ENCODE results near the gene AMFR.

Gene AMFR

DNA sequence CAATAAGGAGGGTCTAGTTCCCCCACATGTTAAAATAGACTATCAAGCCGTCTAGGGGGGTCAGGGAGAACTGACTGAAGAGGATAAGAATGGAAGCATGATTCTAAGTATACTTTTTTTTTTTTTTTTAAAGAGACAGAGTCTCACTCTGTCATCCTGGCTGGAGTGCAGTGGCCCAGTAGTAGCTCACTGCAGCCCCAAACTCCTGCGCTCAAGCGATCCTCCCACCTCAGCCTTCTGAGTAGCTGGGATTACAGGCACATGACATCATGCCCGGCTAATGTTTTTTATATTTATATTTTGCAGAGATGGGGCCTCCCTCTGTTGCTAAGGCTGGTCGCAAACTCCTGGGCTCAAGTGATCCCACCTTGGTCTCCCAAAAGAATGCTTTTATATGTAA is 14.2 kb downstream of the AMFR start:
- H3K4me3 ChIP-seq (ENCODE audit: low read depth, low read length), result no peak overlapping the region
- TF ChIP-seq, protein P1, sequence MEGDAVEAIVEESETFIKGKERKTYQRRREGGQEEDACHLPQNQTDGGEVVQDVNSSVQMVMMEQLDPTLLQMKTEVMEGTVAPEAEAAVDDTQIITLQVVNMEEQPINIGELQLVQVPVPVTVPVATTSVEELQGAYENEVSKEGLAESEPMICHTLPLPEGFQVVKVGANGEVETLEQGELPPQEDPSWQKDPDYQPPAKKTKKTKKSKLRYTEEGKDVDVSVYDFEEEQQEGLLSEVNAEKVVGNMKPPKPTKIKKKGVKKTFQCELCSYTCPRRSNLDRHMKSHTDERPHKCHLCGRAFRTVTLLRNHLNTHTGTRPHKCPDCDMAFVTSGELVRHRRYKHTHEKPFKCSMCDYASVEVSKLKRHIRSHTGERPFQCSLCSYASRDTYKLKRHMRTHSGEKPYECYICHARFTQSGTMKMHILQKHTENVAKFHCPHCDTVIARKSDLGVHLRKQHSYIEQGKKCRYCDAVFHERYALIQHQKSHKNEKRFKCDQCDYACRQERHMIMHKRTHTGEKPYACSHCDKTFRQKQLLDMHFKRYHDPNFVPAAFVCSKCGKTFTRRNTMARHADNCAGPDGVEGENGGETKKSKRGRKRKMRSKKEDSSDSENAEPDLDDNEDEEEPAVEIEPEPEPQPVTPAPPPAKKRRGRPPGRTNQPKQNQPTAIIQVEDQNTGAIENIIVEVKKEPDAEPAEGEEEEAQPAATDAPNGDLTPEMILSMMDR (IDR thresholded peaks at IDR 0.05; ENCODE audit: control insufficient read depth, extremely low read depth, insufficient read depth), result no peak
- DNase-seq (ENCODE audit: low read depth), result no peak

DNA sequence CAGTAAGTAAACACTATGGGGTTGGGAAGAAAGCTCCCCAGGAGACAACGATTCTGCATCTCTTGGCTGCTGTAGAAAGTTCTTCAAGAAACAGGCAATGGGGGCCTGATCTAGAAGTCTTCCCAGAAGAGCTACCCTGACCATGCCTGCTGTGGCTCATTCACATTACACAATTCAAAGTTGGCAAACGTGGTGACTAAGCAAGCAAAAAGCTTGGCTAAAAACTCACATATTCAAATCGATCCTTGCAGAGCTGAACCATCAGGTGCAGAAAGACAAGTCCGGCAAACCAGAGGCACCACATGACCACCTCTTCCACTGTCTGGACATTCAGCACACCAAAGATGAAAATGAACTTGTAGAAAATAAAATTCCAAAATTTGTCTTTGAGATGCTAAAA is 16.1 kb downstream of the AMFR start:
- TF ChIP-seq, protein P1 (IDR thresholded peaks at IDR 0.05; ENCODE audit: control insufficient read depth, extremely low read depth, insufficient read depth), result no peak
- DNase-seq (ENCODE audit: low read depth), result peak; percentile 65
- H3K4me3 ChIP-seq (ENCODE audit: low read depth, low read length), result no peak overlapping the region

DNA sequence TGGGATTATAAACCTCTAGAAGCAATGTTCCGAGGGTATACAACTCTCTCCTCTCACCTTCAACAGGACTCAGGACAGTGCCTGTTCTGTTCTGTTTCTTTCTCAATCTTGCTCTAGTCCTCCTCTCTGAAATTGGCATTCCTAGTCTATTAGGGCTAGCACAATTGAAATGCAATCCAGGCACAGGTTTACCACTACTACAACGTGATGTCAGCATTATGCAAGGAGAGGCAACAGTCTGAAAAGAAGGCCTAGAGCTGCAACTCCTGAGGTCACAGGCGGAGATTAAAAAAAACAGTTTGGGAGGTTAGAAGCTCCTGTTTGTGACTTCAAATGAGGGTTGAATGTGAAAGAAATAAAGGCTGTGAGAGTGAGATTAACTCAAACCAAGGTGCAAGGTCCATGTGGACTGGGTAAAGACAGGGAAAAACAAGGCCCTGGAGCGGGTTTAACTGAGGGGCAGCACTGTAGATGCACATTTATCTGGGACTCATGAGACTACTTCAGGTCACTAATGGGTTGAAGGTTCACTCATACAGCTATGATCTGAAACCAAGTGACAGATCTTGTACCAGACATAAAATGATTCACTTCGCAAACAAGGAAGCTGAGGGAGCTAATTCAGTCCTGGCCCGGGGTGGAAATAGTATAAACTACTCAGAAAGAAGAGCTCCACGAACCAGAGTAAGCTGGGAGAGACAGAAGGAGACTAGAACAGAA is 16.8 kb downstream of the AMFR start:
- TF ChIP-seq, protein P1 (IDR thresholded peaks at IDR 0.05; ENCODE audit: control insufficient read depth, extremely low read depth, insufficient read depth), result no peak
- no peak overlapping the region for H3K4me3 ChIP-seq (ENCODE audit: low read depth, low read length)
- DNase-seq (ENCODE audit: low read depth), result no peak

DNA sequence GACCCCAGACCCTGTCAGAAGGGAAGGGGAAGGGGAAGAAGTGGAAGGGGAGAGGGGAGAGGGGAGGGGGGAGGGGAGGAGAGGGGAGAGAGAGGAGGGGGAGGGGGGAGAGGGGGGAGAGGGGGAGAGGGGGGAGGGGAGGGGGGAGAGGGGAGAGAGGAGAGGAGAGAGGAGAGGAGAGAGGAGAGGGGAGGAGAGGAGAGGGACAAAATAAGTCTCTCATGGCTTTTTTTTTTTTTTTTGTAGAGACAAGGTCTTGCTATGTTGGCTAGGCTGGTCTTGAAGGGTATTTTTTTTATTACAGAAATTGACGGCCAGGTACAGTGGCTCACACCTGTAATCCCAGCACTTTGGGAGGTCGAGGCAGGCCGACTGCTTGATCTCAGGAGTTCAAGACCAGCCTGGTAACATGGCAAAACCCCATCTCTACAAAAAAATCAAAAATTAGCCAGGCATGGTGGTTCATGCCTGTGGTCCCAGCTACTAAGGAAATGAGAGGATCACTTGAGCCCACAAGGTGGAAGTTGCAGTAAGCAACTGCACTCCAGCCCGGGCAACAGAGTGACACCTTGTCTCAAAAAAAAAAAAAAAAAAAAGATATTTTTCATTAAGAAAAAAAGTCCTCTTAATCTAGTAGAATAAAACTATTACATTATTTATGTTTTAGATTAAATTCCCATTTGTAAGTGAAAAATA is 19.2 kb downstream of the AMFR start:
- no peak overlapping the region for H3K4me3 ChIP-seq (ENCODE audit: low read depth, low read length)
- no peak for DNase-seq (ENCODE audit: low read depth)
- TF ChIP-seq, protein P1 (IDR thresholded peaks at IDR 0.05; ENCODE audit: control insufficient read depth, extremely low read depth, insufficient read depth), result no peak

DNA sequence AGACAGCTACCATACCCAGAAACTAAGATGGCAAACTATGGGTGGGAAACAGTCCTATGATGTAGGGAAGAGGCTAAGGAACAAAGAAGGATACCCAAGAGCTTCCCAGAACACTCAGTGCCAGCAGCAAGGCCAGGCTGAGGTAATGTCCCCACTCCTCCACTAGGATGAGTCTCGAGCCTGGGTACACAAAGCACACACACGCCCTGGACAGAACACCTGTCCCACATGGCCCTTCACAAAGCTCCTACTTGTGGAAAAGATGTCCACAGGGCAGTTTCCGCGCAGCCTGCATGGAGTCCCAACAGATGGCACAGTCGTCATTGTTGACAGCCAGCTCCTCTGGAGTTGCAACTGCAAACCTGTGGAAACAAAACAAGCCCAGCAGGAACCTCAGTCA is 23.9 kb downstream of the AMFR start:
- H3K4me3 ChIP-seq (ENCODE audit: low read depth, low read length), result no peak overlapping the region
- TF ChIP-seq, protein P1 (IDR thresholded peaks at IDR 0.05; ENCODE audit: control insufficient read depth, extremely low read depth, insufficient read depth), result no peak
- no peak for DNase-seq (ENCODE audit: low read depth)

DNA sequence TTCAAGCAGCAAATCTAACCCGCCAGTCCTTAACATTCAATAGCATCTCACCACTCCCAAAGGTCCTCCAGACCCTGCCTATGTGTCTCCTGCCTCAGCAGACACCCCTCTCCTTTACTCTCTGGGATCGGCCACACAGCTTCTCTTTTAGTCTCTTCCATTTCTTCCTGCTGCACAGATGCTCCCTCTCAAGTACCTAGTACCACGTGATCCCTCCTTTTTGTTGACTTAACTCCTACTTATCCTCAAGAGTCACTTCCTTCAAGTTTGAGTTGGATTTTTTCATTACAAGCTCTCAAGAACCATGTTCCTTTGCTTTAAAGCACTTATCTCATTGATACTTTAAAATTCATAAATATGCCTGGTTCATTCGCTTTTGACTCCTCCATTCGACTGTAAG is 24.9 kb downstream of the AMFR start:
- no peak overlapping the region for H3K4me3 ChIP-seq (ENCODE audit: low read depth, low read length)
- TF ChIP-seq, protein P1 (IDR thresholded peaks at IDR 0.05; ENCODE audit: control insufficient read depth, extremely low read depth, insufficient read depth), result no peak
- DNase-seq (ENCODE audit: low read depth), result no peak

Measured in LNCaP clone FGC (cell line).